ENCODE results near the gene ABCA12. TPM values are rescaled to one million over a fixed set of nuclear protein-coding genes. Genes with fewer than 3 reads are reported as not detected.

The ABCA12 gene
- total and polyA plus RNA-seq, 7 experiments from 2014 or later = not detected

- Mint-ChIP-seq H3K27me3 (peaks cover 0 to 25% (median 11%) of the 10 kb centered on the region in 5 donors), H3K4me3 (no peak overlapping the region), H3K27ac (no peak overlapping the region), H3K9me3 (peaks cover 0 to 14% (median 4%) of the 10 kb centered on the region in 11 donors), H3K4me1 (no peaks in the 10 kb centered on the region), H3K36me3 (no peaks in the 10 kb centered on the region)
- no peaks in the 10 kb centered on the region for H3K9me3 ChIP-seq (ENCODE audit: control insufficient read depth in 2 of 3, low read length in 3 of 3)
- no peaks in the 10 kb centered on the region for H3K27me3 ChIP-seq (ENCODE audit: control insufficient read depth in 2 of 2, insufficient read depth in 2 of 2, low read length in 2 of 2)
- CTCF ChIA-PET = no interaction called here
- no peak for ATAC-seq
- no peak overlapping the region for H3K4me3 ChIP-seq (ENCODE audit: low read length)
- no peak overlapping the region for H3K27ac ChIP-seq (ENCODE audit: low read depth, low read length)
- POLR2A ChIA-PET = no interaction called here
- intact Hi-C loops (cut with micrococcal nuclease) = no loop called here
- no peak for DNase-seq
- H3K4me1 ChIP-seq (ENCODE audit: control insufficient read depth in 2 of 2, insufficient read depth in 2 of 2, low read length in 2 of 2) = no peaks in the 10 kb centered on the region
- no peaks in the 10 kb centered on the region for H3K36me3 ChIP-seq (ENCODE audit: control insufficient read depth in 2 of 3, insufficient read depth in 3 of 3, low read length in 3 of 3)
Observed at GRCh38 chr2:215137329-215137686, 1.1 kb downstream of the ABCA12 start.

GRCh38 chr2:215136669-215137328 lies 1.6 kb downstream of the ABCA12 start:
- Histone ChIP-seq H3K27me3 (ENCODE audit: control insufficient read depth in 2 of 2, insufficient read depth in 2 of 2, low read length in 2 of 2) (no peaks in the 10 kb centered on the region), H3K36me3 (ENCODE audit: control insufficient read depth in 2 of 3, insufficient read depth in 3 of 3, low read length in 3 of 3) (no peaks in the 10 kb centered on the region), H3K27ac (ENCODE audit: low read depth, low read length) (no peak overlapping the region), H3K9me3 (ENCODE audit: control insufficient read depth in 2 of 3, low read length in 3 of 3) (no peaks in the 10 kb centered on the region), H3K4me1 (ENCODE audit: control insufficient read depth in 2 of 2, insufficient read depth in 2 of 2, low read length in 2 of 2) (no peaks in the 10 kb centered on the region), H3K4me3 (ENCODE audit: low read length) (no peak overlapping the region)
- peaks cover 0 to 25% (median 11%) of the 10 kb centered on the region in 5 donors for H3K27me3 Mint-ChIP-seq
- H3K9me3 Mint-ChIP-seq = peaks cover 0 to 15% (median 4%) of the 10 kb centered on the region in 11 donors
- ATAC-seq (no peak), DNase-seq (no peak)
- POLR2A ChIA-PET = no interaction called here
- H3K4me1 Mint-ChIP-seq = no peaks in the 10 kb centered on the region
- no peak overlapping the region for H3K27ac Mint-ChIP-seq
- no peaks in the 10 kb centered on the region for H3K36me3 Mint-ChIP-seq
- intact Hi-C loops (cut with micrococcal nuclease) = no loop called here
- H3K4me3 Mint-ChIP-seq = no peak overlapping the region
- CTCF ChIA-PET = no interaction called here

GRCh38 chr2:215120401-215120800 lies 18.0 kb downstream of the ABCA12 start:
- H3K4me3 ChIP-seq (ENCODE audit: low read length) = no peak overlapping the region
- H3K27me3 ChIP-seq (ENCODE audit: control insufficient read depth in 2 of 2, insufficient read depth in 2 of 2, low read length in 2 of 2) = no peaks in the 10 kb centered on the region
- no peaks in the 10 kb centered on the region for H3K4me1 Mint-ChIP-seq
- H3K27ac ChIP-seq (ENCODE audit: low read depth, low read length) = no peak overlapping the region
- no peak overlapping the region for H3K27ac Mint-ChIP-seq
- CTCF ChIA-PET = no interaction called here
- H3K36me3 Mint-ChIP-seq = peaks cover 0 to 5% (median 0%) of the 10 kb centered on the region in 5 donors
- H3K9me3 ChIP-seq (ENCODE audit: control insufficient read depth in 2 of 3, low read length in 3 of 3) = peaks cover 0 to 8% (median 0%) of the 10 kb centered on the region in 3 experiments
- H3K36me3 ChIP-seq (ENCODE audit: control insufficient read depth in 2 of 3, insufficient read depth in 3 of 3, low read length in 3 of 3) = no peaks in the 10 kb centered on the region
- no peak overlapping the region for H3K4me3 Mint-ChIP-seq
- H3K27me3 Mint-ChIP-seq = peaks cover 0 to 3% (median 0%) of the 10 kb centered on the region in 5 donors
- no peaks in the 10 kb centered on the region for H3K4me1 ChIP-seq (ENCODE audit: control insufficient read depth in 2 of 2, insufficient read depth in 2 of 2, low read length in 2 of 2)
- intact Hi-C loops (cut with micrococcal nuclease) = no loop called here
- POLR2A ChIA-PET = no interaction called here
- peaks cover 0 to 29% (median 7%) of the 10 kb centered on the region in 11 donors for H3K9me3 Mint-ChIP-seq
- DNase-seq (no peak), ATAC-seq (no peak)

DNA sequence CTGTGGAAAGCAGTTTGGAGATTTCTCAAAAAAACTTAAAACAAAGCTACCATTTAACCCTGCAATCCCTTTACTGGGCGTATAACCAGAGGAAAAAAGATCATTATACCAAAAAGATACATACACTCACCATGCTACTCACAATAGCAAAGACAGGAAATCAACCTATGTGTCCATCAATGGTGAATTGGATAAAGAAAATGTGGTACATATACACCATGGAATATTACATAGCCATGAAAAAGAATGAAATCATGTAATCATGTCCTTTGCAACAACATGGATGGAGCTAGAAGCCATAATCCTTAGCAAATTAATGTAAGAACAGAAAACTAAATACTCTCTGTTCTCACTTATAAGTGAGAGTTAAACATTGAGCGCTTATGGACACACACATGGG lies 18.6 kb downstream of the ABCA12 start:
- intact Hi-C loops (cut with micrococcal nuclease) = no loop called here
- Mint-ChIP-seq H3K4me1 (no peaks in the 10 kb centered on the region), H3K9me3 (peaks cover 0 to 29% (median 7%) of the 10 kb centered on the region in 11 donors), H3K4me3 (no peak overlapping the region), H3K27ac (no peak overlapping the region), H3K27me3 (peaks cover 0 to 3% (median 0%) of the 10 kb centered on the region in 5 donors), H3K36me3 (peaks cover 0 to 5% (median 0%) of the 10 kb centered on the region in 5 donors)
- peaks cover 0 to 8% (median 0%) of the 10 kb centered on the region in 3 experiments for H3K9me3 ChIP-seq (ENCODE audit: control insufficient read depth in 2 of 3, low read length in 3 of 3)
- no peak overlapping the region for H3K4me3 ChIP-seq (ENCODE audit: low read length)
- H3K27me3 ChIP-seq (ENCODE audit: control insufficient read depth in 2 of 2, insufficient read depth in 2 of 2, low read length in 2 of 2) = no peaks in the 10 kb centered on the region
- H3K27ac ChIP-seq (ENCODE audit: low read depth, low read length) = no peak overlapping the region
- ChIA-PET POLR2A (no interaction called here), CTCF (no interaction called here)
- DNase-seq = no peak
- H3K4me1 ChIP-seq (ENCODE audit: control insufficient read depth in 2 of 2, insufficient read depth in 2 of 2, low read length in 2 of 2) = no peaks in the 10 kb centered on the region
- ATAC-seq = no peak
- no peaks in the 10 kb centered on the region for H3K36me3 ChIP-seq (ENCODE audit: control insufficient read depth in 2 of 3, insufficient read depth in 3 of 3, low read length in 3 of 3)

- Mint-ChIP-seq H3K27me3 (peaks cover 0 to 5% (median 0%) of the 10 kb centered on the region in 5 donors), H3K27ac (no peak overlapping the region), H3K36me3 (no peaks in the 10 kb centered on the region), H3K4me1 (no peaks in the 10 kb centered on the region), H3K4me3 (no peak overlapping the region), H3K9me3 (no peaks in the 10 kb centered on the region)
- CTCF ChIA-PET = no interaction called here
- ATAC-seq = no peak
- Histone ChIP-seq H3K27me3 (ENCODE audit: control insufficient read depth in 2 of 2, insufficient read depth in 2 of 2, low read length in 2 of 2) (no peaks in the 10 kb centered on the region), H3K27ac (ENCODE audit: low read depth, low read length) (no peak overlapping the region), H3K9me3 (ENCODE audit: control insufficient read depth in 2 of 3, low read length in 3 of 3) (no peaks in the 10 kb centered on the region), H3K4me1 (ENCODE audit: control insufficient read depth in 2 of 2, insufficient read depth in 2 of 2, low read length in 2 of 2) (no peaks in the 10 kb centered on the region), H3K4me3 (ENCODE audit: low read length) (no peak overlapping the region), H3K36me3 (ENCODE audit: control insufficient read depth in 2 of 3, insufficient read depth in 3 of 3, low read length in 3 of 3) (no peaks in the 10 kb centered on the region)
- no peak for DNase-seq
- POLR2A ChIA-PET = no interaction called here
- intact Hi-C loops (cut with micrococcal nuclease) = no loop called here
Observed at GRCh38 chr2:215110918-215111317, 27.5 kb downstream of the ABCA12 start.

DNA sequence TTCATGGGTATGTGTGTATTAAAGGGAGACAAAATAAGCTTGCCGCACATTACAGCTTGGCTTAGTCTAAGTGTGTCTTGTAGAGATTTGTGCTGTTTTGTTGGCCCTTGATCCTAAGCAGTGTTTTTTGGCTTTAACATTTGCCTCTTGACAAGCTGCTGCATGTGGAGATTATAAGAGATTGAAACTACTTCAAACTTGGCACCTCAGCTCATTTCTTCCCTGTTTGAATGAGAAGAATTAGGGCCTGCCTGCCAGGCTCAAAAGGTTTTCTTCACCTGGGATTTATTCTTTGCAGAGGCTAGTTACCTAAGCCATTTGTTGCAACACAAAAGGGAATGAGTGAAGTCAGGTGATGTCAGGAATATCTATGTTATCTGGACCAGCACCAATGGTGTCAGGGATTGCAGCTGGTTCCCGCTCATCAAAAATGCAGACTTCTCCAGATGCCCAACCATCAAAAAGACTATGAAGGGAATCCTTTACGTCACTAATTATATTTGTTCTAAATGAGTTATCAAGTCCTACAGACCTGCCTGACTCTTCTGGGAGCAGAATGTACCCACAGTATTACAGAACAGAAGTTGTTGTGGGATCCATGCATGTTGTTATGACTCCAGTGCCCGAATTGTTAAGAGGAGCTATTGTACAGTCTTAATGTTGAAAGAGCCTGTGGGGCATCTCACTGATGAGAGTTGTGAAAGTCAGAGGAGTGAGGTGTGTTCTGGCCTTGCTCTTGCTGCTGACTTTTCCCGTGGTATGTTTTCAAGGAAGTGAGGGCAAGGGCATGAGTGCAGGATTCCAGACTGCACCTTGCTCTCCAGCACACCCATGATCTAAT lies 31.0 kb downstream of the ABCA12 start:
- no peaks in the 10 kb centered on the region for H3K9me3 ChIP-seq (ENCODE audit: control insufficient read depth in 2 of 3, low read length in 3 of 3)
- ATAC-seq (no peak), DNase-seq (no peak)
- no peak overlapping the region for H3K27ac Mint-ChIP-seq
- CTCF ChIA-PET = no interaction called here
- no peaks in the 10 kb centered on the region for H3K36me3 Mint-ChIP-seq
- no peaks in the 10 kb centered on the region for H3K4me1 ChIP-seq (ENCODE audit: control insufficient read depth in 2 of 2, insufficient read depth in 2 of 2, low read length in 2 of 2)
- H3K36me3 ChIP-seq (ENCODE audit: control insufficient read depth in 2 of 3, insufficient read depth in 3 of 3, low read length in 3 of 3) = no peaks in the 10 kb centered on the region
- H3K4me1 Mint-ChIP-seq = no peaks in the 10 kb centered on the region
- intact Hi-C loops (cut with micrococcal nuclease) = no loop called here
- no peak overlapping the region for H3K27ac ChIP-seq (ENCODE audit: low read depth, low read length)
- H3K27me3 Mint-ChIP-seq = peaks cover 0 to 8% (median 3%) of the 10 kb centered on the region in 5 donors
- H3K27me3 ChIP-seq (ENCODE audit: control insufficient read depth in 2 of 2, insufficient read depth in 2 of 2, low read length in 2 of 2) = peaks cover 0 to 3% of the 10 kb centered on the region in 2 donors
- POLR2A ChIA-PET = no interaction called here
- H3K4me3 Mint-ChIP-seq = no peak overlapping the region
- H3K4me3 ChIP-seq (ENCODE audit: low read length) = no peak overlapping the region
- peaks cover 0 to 6% (median 0%) of the 10 kb centered on the region in 11 donors for H3K9me3 Mint-ChIP-seq

All from naive thymus-derived CD4-positive, alpha-beta T cell (primary cell).